ENCODE measurements around the gene CALML3. TPM values are rescaled to one million over a fixed set of nuclear protein-coding genes. Genes with fewer than 3 reads are reported as not detected.
A peak's percentile ranks its signal among the peaks of the same experiment; 100 is the strongest.

Gene CALML3
- polyA plus RNA-seq, 3 donors: 0.06 to 0.11 TPM; not detected in 1

- DNase-seq (ENCODE audit: extremely low read depth in 1 of 11, low read depth in 9 of 11, low spot score in 4 of 11): no peak
These were observed 36.2 kb upstream of the CALML3 start for GRCh38 chr10:5488272-5489161.

- no peak for DNase-seq (ENCODE audit: extremely low read depth in 1 of 11, low read depth in 9 of 11, low spot score in 4 of 11)
These were observed 34.7 kb upstream of the CALML3 start for GRCh38 chr10:5490032-5490431.

GRCh38 chr10:5490698-5491464, 33.9 kb upstream of the CALML3 start:
- no peak for DNase-seq (ENCODE audit: extremely low read depth in 1 of 11, low read depth in 9 of 11, low spot score in 4 of 11)

GRCh38 chr10:5491477-5491876, 33.3 kb upstream of the CALML3 start:
- DNase-seq (ENCODE audit: extremely low read depth in 1 of 11, low read depth in 9 of 11, low spot score in 4 of 11): no peak

- no peak for DNase-seq (ENCODE audit: extremely low read depth in 1 of 11, low read depth in 9 of 11, low spot score in 4 of 11)
These were observed 32.4 kb upstream of the CALML3 start for GRCh38 chr10:5492322-5492855.

- no peak for DNase-seq (ENCODE audit: extremely low read depth in 1 of 11, low read depth in 9 of 11, low spot score in 4 of 11)
These were observed 31.7 kb upstream of the CALML3 start for GRCh38 chr10:5492929-5493576.

GRCh38 chr10:5493691-5494090, 31.1 kb upstream of the CALML3 start:
- no peak for DNase-seq (ENCODE audit: extremely low read depth in 1 of 11, low read depth in 9 of 11, low spot score in 4 of 11)

GRCh38 chr10:5494611-5495010, 30.1 kb upstream of the CALML3 start:
- DNase-seq (ENCODE audit: extremely low read depth in 1 of 11, low read depth in 9 of 11, low spot score in 4 of 11): no peak

- no peak for DNase-seq (ENCODE audit: extremely low read depth in 1 of 11, low read depth in 9 of 11, low spot score in 4 of 11)
These were observed 28.2 kb upstream of the CALML3 start for GRCh38 chr10:5496261-5497250.

- no peak for DNase-seq (ENCODE audit: extremely low read depth in 1 of 11, low read depth in 9 of 11, low spot score in 4 of 11)
These were observed 27.5 kb upstream of the CALML3 start for GRCh38 chr10:5497289-5497688.

- DNase-seq (ENCODE audit: extremely low read depth in 1 of 11, low read depth in 9 of 11, low spot score in 4 of 11): no peak
These were observed 26.6 kb upstream of the CALML3 start for GRCh38 chr10:5497948-5498730.

- no peak for DNase-seq (ENCODE audit: extremely low read depth in 1 of 11, low read depth in 9 of 11, low spot score in 4 of 11)
These were observed 25.8 kb upstream of the CALML3 start for GRCh38 chr10:5498791-5499492.

GRCh38 chr10:5499493-5500140, 25.1 kb upstream of the CALML3 start, which contains the start of gene CALML5:
CALML5 (minus strand) TSS chr10:5499570; CDS start chr10:5499438, 132 bp downstream.
- no peak for DNase-seq (ENCODE audit: extremely low read depth in 1 of 11, low read depth in 9 of 11, low spot score in 4 of 11)

- DNase-seq (ENCODE audit: extremely low read depth in 1 of 11, low read depth in 9 of 11, low spot score in 4 of 11): no peak
These were observed 24.5 kb upstream of the CALML3 start for GRCh38 chr10:5500162-5500670.

- no peak for DNase-seq (ENCODE audit: extremely low read depth in 1 of 11, low read depth in 9 of 11, low spot score in 4 of 11)
These were observed 23.9 kb upstream of the CALML3 start for GRCh38 chr10:5500910-5501309.

- peak in 3 of 11 donors; percentile 25 to 28 (median 28) for DNase-seq (ENCODE audit: extremely low read depth in 1 of 11, low read depth in 9 of 11, low spot score in 4 of 11)
These were observed 22.7 kb upstream of the CALML3 start for GRCh38 chr10:5502061-5502521.
